GM19023 (cell line): ENCODE results near the gene KDM4B.

ENCODE experiments used
- ATAC-seq: cut with Tn5 transposase; IDR thresholded peaks from one replicate; pipeline ENCODE4 v1.9.1; 2021; ENCODE audit warnings: mild to moderate bottlenecking, moderate library complexity; ENCODE audit not compliant: unreplicated experiment

The KDM4B gene

DNA sequence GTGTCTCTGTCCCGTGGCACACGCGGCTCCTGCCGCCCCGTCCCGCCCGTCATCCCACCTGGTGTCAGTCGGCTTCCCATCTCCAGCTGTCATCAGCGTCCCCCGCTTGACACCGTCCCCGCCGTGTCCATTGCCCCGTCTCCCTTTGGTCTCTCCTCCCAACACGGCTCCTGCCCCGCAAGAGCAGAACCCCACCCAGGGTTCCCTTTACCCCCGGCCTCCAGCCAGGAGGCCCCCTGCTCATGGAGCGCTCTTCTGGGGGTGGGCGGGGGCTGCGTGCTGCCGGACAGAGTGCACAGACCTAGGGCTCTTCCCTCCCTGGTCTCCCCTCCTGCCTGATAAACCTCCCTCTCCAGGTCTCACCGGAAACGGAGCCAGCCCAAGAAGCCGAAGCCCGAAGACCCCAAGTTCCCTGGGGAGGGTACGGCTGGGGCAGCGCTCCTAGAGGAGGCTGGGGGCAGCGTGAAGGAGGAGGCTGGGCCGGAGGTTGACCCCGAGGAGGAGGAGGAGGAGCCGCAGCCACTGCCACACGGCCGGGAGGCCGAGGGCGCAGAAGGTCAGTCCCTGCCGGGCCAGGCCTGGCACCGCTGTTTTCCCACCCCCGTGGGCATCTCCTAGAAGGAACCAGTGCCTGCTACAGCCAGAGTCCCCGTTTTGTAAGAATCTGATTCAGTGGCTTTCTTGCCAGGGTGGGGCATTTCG, 150.5 kb downstream of the KDM4B start:
- no peak for ATAC-seq

GRCh38 chr19:5120321-5120720, 151.4 kb downstream of the KDM4B start:
- ATAC-seq = no peak

- ATAC-seq = no peak
These were observed 151.9 kb downstream of the KDM4B start for GRCh38 chr19:5120833-5121232.

- no peak for ATAC-seq
These were observed 152.6 kb downstream of the KDM4B start for GRCh38 chr19:5121266-5122120.

GRCh38 chr19:5122121-5122400, 153.1 kb downstream of the KDM4B start:
- ATAC-seq = no peak

DNA sequence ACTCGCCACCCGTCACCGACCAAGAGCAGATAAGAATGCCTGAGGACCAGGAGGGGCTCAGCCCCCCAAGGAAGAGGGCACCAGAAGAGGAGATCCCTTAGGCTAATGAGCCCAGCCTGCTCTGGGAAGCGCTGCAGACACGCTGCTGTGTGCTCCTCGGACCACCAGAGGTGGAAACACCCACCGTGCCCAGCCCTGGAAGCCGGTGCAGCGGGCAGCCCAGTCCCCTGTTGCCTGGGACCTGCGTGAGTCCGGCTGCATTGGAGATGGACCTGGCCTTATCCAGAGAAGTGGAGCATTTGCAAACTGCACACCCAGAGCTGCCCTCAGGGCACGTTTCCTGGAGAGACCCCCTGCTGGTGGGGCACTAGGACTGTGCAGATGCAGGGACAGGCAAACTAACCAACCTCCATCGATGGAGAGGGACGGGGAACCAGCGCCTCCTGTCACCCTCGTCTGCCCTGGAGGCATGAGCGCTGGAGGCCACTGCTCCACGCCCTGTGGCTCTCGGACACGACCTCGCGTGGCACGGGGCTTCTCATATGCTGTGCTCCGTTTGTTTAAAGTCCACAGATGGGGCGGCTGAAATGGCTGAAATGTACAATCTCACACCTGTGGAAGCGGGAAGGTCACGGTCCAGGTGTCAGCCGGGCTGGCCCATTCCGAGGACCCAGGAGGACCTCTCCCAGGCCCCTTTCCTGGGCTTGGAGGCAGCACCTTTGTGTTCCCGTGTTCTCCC, 153.9 kb downstream of the KDM4B start:
- ATAC-seq = no peak

- ATAC-seq = no peak
These were observed 154.7 kb downstream of the KDM4B start for GRCh38 chr19:5123646-5124045.

- no peak for ATAC-seq
These were observed 155.4 kb downstream of the KDM4B start for GRCh38 chr19:5124111-5124855.

DNA sequence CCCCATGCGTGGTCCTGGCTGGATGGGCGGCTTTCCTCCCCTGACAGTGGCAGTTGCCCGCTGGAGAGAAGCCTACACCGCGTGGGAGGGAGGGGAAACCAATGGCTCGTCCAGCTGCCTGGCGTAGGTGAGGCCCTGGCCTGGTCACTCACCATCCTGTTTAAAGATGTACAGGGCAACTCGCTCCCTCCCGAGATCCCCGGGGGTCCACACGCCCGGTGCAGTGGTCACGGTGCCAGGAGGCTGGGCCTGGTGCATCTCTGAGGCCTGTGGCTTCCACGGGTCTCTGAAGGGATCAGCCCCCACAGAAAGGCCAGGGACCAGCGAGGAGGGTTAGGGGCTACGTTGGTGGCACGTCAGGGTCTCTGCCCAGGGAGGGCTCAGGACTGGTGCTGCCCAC, 156.5 kb downstream of the KDM4B start:
- ATAC-seq = no peak

- ATAC-seq = no peak
These were observed 157.0 kb downstream of the KDM4B start for GRCh38 chr19:5125797-5126497.

- ATAC-seq = no peak
These were observed 157.7 kb downstream of the KDM4B start for GRCh38 chr19:5126498-5127223.

DNA sequence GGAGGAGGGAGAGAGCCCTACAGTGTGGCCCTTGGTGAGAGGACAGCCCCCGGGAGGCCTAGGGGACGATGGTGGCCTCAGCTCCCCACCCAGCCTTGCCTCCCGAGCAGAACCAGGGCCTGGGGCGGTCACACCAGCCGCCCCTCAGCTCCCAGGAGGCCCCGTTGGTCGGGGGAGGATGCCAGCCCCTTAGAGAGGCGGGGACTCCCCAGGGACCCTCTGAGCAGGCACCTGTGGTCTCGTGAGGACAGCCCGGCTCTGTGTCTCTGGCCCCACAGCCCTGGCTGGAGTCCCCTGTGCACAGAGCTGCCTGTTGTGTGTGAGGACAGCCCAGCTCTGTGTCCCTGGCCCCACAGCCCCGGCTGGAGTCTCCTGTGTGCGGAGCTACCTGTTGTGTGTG, 158.8 kb downstream of the KDM4B start:
- no peak for ATAC-seq

- no peak for ATAC-seq
These were observed 159.5 kb downstream of the KDM4B start for GRCh38 chr19:5128251-5128935.

DNA sequence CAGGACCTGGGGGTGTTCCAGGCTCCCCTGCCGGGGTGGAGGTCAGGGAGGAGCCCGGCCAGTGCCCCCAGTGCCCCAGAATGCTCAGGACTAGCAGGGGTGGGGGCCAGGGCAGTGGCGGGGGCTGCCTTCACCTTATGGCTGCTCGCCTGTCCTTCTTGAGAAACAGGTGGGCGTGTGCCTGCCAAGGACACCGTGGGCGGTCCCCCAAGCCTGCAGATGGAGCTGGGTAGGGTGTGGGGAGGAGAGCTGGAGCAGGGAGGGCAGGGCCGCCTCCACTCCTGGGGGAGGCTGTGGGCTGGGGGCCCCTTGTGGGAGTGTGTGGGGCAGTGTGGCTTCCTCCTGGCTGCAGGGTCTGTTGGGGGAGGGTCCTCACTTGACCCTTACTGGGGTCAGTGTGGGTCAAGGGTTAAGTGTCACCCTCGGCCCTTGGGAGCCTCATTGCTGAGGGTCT, 160.1 kb downstream of the KDM4B start:
- ATAC-seq = no peak

DNA sequence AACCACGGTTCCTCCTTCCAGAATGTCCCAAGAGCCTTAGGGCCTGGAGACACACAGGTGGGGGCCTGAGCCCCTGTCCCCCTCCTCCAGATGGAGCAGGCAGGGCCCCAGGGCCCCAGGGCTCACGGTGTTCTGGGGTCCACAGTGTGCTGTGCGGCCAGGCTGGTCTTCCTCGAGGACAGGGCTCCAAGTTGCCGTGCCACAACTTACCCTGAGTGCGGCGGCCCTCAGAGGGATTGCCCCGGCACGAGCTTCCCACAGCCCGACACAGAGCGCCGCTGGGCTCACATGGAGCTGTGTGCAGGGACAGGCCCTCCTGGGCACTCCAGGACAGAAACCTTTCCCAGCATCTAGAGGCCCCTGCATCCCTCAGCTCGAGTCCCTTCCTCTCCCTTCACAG, 160.8 kb downstream of the KDM4B start:
- ATAC-seq = no peak

- ATAC-seq = peak; percentile 44
These were observed 161.6 kb downstream of the KDM4B start for GRCh38 chr19:5130371-5131030.

DNA sequence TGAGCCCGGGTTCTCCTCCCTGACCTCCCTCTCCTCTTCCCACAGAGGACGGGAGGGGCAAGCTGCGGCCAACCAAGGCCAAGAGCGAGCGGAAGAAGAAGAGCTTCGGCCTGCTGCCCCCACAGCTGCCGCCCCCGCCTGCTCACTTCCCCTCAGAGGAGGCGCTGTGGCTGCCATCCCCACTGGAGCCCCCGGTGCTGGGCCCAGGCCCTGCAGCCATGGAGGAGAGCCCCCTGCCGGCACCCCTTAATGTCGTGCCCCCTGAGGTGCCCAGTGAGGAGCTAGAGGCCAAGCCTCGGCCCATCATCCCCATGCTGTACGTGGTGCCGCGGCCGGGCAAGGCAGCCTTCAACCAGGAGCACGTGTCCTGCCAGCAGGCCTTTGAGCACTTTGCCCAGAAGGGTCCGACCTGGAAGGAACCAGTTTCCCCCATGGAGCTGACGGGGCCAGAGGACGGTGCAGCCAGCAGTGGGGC, 162.2 kb downstream of the KDM4B start:
- ATAC-seq = peak; percentile 44

- ATAC-seq = no peak
These were observed 162.7 kb downstream of the KDM4B start for GRCh38 chr19:5131506-5132205.
